SJCRH30 (cell line): ENCODE data around the gene TRIP13. TPM values are rescaled to one million over a fixed set of nuclear protein-coding genes. Genes with fewer than 3 reads are reported as not detected.

ENCODE experiments used
- DNase-seq, 2 experiments: peaks; one replicate each; pipeline ENCODE4 v3.0.0-alpha.2; 2015 to 2020
- H3K27ac ChIP-seq: fragments of 250-450 bp; sonication (Bioruptor Pico); 2 replicates; pipeline ENCODE4 v1.5.1; 2020; ENCODE audit warnings: mild to moderate bottlenecking, moderate library complexity
- H3K27me3 ChIP-seq: fragments of 250-450 bp; sonication (Bioruptor Pico); 2 replicates; pipeline ENCODE4 v1.5.1; 2020; ENCODE audit warnings: mild to moderate bottlenecking, moderate library complexity
- H3K36me3 ChIP-seq: fragments of 250-450 bp; sonication (Bioruptor Pico); 2 replicates; pipeline ENCODE4 v1.5.1; 2020; ENCODE audit warnings: mild to moderate bottlenecking, moderate library complexity
- H3K4me1 ChIP-seq: fragments of 250-450 bp; sonication (Bioruptor Pico); 2 replicates; pipeline ENCODE4 v1.5.1; 2020; ENCODE audit warnings: mild to moderate bottlenecking, moderate library complexity
- H3K4me3 ChIP-seq: fragments of 250-450 bp; sonication (Bioruptor Pico); 2 replicates; pipeline ENCODE4 v1.5.1; 2020; ENCODE audit warnings: mild to moderate bottlenecking, moderate library complexity
- H3K9me3 ChIP-seq: fragments of 250-450 bp; sonication (Bioruptor Pico); replicated peaks from 2 replicates; pipeline ENCODE4 v1.5.1; 2020; ENCODE audit warnings: mild to moderate bottlenecking, moderate library complexity
- total RNA-seq: library from RNA; depleted of rRNA; stranded (reverse); fragments of >200 nt; shearing (Covaris generic); gene quantifications from 2 replicates; pipeline ENCODE4 v1.2.3, GENCODE V29; 2014; rRNA removed

TRIP13 gene
- total RNA-seq, 1 experiment from 2014 or later = 47.5 TPM

DNA sequence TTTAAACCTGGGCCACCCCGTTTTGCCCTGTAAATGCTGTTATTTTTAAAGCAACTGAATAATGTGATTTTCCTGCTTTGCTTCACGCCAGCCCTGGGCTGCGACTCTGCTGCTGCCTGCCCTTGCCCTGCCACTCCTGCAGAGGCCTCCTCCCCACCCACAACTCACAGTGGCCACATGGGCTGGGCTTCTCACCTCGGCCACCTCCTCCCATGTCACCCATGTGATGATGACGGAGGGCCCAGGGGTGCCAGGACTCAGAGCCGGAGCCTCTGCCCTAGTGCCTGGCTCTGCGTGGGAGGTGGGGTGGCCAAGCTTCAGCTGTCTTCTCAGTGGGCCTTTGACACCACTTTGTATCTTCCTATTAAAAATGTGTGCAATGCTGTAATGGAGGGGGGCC, 67.9 kb downstream of the TRIP13 start:
- Histone ChIP-seq H3K27me3 (peaks cover 16% of the 10 kb centered on the region; the same call in 1 of the 2 replicates), H3K4me1 (peaks cover 63% of the 10 kb centered on the region), H3K27ac (no peak overlapping the region)

DNA sequence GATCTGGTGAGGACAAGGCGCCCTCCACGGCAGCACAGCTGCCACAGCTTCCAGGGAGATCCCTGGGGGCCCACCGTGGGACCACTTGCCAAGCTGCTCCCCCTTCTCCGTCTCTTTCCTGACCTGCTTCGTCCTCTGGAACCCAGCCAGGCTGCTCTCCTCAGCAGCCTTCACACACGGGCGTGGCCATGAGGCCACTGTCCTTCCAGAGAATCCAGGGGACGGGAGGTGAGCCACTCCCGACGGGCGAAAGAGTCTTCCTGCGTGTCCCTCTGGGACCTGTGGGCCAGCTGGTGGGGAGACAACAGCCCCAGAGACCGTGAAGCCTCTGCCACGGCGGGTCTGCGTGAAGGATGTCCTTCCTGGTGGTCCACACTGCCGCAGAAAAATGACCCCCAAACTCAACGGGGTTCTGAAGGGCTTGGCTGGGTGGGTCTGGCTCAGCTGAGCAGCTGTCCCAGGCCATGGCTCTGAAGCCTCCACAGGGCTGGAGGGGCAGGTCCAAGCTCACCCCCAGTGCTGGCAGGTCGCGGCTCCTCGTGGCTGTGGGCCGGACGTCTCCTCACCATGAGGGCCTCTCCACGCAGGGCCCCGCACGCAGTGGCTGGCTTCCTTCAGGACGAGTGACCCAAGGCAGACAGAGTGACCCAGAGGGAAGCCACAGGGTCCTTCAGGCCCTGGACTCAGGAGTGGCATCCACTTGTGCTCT, 68.5 kb downstream of the TRIP13 start:
- Histone ChIP-seq H3K9me3 (no peaks in the 10 kb centered on the region), H3K27ac (no peak overlapping the region), H3K36me3 (no peaks in the 10 kb centered on the region), H3K27me3 (peaks cover 20% of the 10 kb centered on the region; the same call in 1 of the 2 replicates), H3K4me1 (peaks cover 59% of the 10 kb centered on the region), H3K4me3 (no peak overlapping the region)
- DNase-seq = peak in 1 of 2 experiments; percentile 27

More for the DNA sequence above, 67.9 kb downstream of the TRIP13 start:
- H3K9me3 ChIP-seq = no peaks in the 10 kb centered on the region
- H3K4me3 ChIP-seq = no peak overlapping the region
- no peak for DNase-seq
- no peaks in the 10 kb centered on the region for H3K36me3 ChIP-seq

DNA sequence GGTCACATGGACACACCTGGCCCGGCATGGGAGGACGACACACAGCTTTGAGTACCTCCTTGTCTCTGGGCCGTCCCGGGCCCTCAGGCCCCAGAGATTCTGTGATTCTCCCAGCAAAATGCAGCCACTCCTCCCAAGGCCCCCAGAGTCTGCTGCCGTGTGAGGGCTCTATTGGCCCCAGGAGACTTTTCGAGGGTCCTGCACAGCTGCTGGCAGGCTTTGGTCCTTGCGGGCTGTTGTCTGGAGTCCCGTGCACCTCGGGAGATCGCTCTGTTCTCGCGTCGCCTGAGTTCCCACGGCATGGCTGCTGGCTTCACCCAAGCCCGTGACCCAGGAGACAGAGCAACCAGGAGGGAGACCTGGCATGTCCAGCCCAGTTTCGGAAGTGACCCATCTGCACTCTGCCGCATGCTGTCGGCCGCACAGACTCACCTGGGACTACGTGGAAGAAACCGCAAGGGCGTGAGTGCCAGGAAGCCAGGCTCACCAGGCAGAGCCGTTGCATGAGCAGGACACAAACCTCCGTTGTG, 69.1 kb downstream of the TRIP13 start:
- H3K4me3 ChIP-seq = no peak overlapping the region
- no peak for DNase-seq
- H3K4me1 ChIP-seq = peaks cover 53% of the 10 kb centered on the region
- H3K27me3 ChIP-seq = peaks cover 21% of the 10 kb centered on the region; the same call in 1 of the 2 replicates
- no peak overlapping the region for H3K27ac ChIP-seq
- H3K36me3 ChIP-seq = no peaks in the 10 kb centered on the region
- no peaks in the 10 kb centered on the region for H3K9me3 ChIP-seq

DNA sequence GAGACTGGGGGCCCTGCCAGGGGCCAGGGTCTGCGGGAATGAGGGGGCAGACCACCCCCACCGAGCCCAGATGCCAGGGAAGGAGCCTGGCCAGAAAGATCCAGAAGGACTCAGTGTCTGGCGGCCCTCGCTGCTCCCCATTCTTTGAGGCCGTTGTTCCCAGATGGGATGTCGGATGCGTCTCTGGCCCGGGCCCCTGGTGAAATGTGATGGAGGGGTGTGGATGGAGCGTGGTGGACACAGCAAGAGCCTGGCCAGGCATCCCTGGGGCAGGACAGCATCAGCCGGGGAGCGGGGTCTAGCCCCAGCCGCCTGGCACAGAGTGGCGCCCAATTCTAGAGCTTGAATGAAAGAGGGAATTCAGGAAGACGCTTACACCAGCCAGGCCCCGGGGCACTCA, 69.7 kb downstream of the TRIP13 start:
- no peak for DNase-seq
- peaks cover 49% of the 10 kb centered on the region for H3K4me1 ChIP-seq
- H3K36me3 ChIP-seq = no peaks in the 10 kb centered on the region
- H3K27ac ChIP-seq = no peak overlapping the region
- H3K9me3 ChIP-seq = no peaks in the 10 kb centered on the region
- no peak overlapping the region for H3K4me3 ChIP-seq
- peaks cover 21% of the 10 kb centered on the region; the same call in 1 of the 2 replicates for H3K27me3 ChIP-seq

DNA sequence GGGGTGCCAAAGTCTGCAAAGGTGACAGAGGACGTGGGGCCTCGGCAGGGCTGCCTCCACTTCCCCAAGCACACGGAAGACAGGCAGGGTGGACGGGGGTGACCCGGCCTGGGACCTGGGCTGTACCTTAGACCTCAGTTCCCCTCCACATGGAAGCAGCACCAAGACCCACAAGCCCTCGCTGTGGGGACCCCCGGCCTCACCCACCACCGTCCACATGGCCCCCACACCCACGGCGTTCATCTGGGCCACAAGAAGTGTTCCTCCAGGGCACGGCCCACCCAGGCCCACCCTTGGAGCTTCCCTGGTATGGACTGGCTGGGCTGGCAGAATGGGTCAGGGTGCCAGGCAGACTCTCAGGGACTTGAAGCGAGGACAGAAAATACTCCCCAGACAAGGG, 70.1 kb downstream of the TRIP13 start:
- no peak overlapping the region for H3K27ac ChIP-seq
- DNase-seq = no peak
- H3K36me3 ChIP-seq = no peaks in the 10 kb centered on the region
- peaks cover 21% of the 10 kb centered on the region; the same call in 1 of the 2 replicates for H3K27me3 ChIP-seq
- peaks cover 45% of the 10 kb centered on the region for H3K4me1 ChIP-seq
- no peak overlapping the region for H3K4me3 ChIP-seq
- H3K9me3 ChIP-seq = no peaks in the 10 kb centered on the region

DNA sequence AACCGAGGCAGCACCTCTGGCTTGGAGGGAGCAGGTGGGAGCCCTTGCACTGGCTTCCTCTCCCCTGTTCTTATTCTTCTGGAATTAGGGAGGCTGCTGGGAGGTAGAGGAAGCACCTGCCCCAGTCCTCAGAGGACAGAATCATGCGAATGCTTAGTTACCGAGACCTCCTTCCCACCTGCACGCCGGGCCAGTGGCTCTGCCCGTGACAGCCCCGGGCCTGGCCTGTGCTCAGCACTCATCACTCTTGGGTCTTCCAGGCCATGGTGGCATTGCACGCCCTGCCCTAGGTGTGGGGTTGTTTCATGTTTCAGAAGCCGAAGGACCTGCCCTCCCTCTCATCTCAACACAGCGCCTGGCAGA, 70.6 kb downstream of the TRIP13 start:
- Histone ChIP-seq H3K27ac (no peak overlapping the region), H3K27me3 (peaks cover 21% of the 10 kb centered on the region; the same call in 1 of the 2 replicates), H3K4me3 (no peak overlapping the region), H3K4me1 (peaks cover 42% of the 10 kb centered on the region), H3K9me3 (no peaks in the 10 kb centered on the region), H3K36me3 (no peaks in the 10 kb centered on the region)
- DNase-seq = no peak

DNA sequence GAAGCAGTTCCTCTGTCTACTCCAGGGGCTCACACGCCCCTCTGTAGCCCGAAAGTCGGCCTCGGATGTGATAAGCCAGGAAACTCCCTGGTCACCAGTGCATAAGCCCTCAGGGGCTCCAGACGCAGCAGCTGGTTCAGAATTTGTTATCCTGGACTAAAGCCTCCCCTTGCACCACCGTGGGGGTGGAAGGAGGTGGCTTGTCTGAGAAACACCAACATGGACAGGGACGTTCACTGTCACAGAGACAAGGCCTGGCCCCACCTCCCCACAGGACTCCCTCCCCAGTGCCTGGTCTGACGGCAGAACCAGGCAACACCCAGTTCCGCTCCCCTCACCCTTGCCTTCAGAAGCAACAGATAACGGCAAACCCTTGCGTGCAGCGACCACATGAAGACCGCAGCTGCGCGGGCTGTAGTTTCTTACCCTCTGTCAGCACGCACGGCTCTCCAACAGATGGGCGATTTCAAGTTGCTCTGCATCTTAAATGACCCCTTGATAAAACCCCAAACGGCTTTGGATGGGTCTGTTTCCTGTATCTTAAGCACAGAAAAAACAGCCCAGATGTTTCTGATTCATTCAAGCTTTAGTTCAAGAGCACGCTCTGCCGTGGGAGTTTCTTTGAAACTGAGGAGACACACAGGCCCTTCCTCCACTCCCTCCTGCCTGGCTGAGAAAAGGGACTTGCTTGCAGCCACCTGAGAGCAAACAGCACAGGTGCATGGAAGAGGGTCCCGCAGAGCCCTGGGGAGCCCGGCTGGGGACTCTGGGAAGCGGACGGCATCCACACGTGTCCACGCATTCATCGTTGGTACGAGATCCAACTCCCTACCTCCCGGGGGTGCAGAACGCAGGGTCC, 71.2 kb downstream of the TRIP13 start:
- no peaks in the 10 kb centered on the region for H3K9me3 ChIP-seq
- H3K27me3 ChIP-seq = peaks cover 21% of the 10 kb centered on the region; the same call in 1 of the 2 replicates
- H3K27ac ChIP-seq = no peak overlapping the region
- H3K4me3 ChIP-seq = no peak overlapping the region
- no peaks in the 10 kb centered on the region for H3K36me3 ChIP-seq
- DNase-seq = peak; percentile 55 to 69
- peaks cover 37% of the 10 kb centered on the region for H3K4me1 ChIP-seq

DNA sequence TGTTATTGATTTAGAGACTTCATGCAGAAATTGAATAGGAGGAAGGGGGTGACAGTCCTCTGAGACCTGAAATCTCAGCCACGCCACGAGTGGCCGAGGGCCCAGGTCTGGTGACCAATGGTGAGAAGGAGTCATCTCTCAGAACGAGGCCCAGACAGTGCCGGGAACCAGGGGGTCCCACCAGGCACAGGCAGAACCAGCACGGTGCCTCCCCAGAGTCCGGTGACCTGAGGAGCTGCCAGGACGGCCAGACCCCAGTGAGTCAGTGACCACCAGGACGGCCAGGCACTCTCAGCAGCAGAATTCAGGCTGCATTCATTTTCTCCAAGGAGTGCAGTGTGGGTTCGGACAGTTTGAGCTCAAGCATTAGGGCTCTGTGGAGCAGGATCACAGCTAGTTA, 72.1 kb downstream of the TRIP13 start:
- Histone ChIP-seq H3K36me3 (no peaks in the 10 kb centered on the region), H3K4me1 (peaks cover 33% of the 10 kb centered on the region), H3K27ac (no peak overlapping the region), H3K9me3 (no peaks in the 10 kb centered on the region), H3K4me3 (no peak overlapping the region), H3K27me3 (peaks cover 21% of the 10 kb centered on the region; the same call in 1 of the 2 replicates)
- DNase-seq = no peak

DNA sequence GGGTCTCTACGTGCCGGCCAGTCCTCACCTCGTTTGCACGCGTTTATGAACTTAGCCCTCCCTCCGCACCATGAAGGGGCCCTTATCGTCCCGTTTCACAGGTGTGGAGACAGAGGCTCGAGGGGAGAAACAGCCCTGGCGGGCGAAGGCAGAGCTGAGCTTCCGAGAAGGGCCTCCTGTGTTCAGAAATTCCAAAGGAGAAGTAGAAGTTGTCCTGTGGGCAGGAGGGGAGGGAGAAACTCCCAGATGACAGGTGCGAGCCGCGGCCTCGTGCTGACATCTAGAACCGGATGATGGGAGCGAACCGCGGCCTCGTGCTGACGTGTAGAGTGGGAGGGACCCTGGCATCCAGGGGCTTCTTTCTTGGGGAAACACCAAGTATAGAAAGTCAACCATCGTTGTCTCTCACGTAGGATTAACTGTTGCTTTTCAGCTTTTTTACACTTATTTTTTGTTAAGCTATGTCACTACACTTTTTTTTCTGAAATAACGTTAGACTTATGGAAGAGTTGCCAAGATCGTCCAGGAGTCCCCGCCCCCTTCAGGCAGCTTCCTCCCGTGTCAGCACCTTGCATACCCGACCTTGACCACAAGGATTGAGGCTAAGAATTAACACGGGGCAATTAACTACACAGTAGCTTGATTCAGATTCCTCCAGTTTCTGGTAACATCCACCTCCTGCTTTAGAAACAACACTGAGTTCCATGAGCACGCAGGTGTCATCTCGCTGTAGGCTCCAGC, 73.1 kb downstream of the TRIP13 start:
- no peak overlapping the region for H3K27ac ChIP-seq
- H3K4me3 ChIP-seq = no peak overlapping the region
- peaks cover 21% of the 10 kb centered on the region; the same call in 1 of the 2 replicates for H3K27me3 ChIP-seq
- H3K36me3 ChIP-seq = no peaks in the 10 kb centered on the region
- peaks cover 27% of the 10 kb centered on the region for H3K4me1 ChIP-seq
- no peaks in the 10 kb centered on the region for H3K9me3 ChIP-seq
- DNase-seq = peak; percentile 29 to 47

DNA sequence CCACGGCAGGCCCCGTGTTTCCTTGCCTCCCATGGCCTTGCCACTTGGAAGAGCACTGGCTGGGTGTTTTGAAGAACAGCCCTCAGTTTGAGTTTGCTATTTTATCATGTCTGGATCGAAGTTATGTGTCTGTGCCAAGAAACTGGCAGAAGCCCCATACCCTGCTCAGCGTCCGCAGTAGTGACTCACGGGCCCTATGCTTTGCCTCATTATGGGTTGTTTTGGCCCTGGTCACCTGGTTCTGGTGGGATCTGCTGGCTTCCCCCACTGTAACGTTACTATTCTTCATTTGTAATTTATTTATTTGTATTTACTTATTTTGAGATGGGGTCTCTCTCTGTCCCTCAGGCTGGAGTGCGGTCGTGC, 73.6 kb downstream of the TRIP13 start:
- Histone ChIP-seq H3K27ac (no peak overlapping the region), H3K9me3 (no peaks in the 10 kb centered on the region), H3K4me3 (no peak overlapping the region), H3K27me3 (peaks cover 16% of the 10 kb centered on the region; the same call in 1 of the 2 replicates), H3K36me3 (no peaks in the 10 kb centered on the region), H3K4me1 (peaks cover 22% of the 10 kb centered on the region)
- DNase-seq = no peak

DNA sequence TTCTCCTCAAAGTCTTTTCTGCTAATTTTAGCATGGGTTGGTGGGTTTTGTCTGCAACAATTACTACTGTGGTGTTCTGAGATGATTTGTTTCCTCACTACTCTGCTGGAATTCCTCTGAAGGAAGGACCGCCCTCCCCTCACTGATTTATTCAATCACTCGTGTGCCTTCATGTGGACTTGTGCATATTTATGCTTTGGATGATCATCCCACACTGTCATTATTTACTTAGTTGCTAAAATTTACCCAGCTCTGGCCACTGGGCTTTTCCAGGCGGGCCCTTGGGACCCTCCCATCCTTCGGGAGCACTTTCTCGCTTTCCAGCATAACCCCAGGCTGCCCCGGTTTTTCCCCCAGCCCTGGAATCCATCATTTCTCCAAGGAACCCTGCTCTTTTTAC, 74.3 kb downstream of the TRIP13 start:
- no peaks in the 10 kb centered on the region for H3K9me3 ChIP-seq
- DNase-seq = no peak

More for the DNA sequence above, 74.3 kb downstream of the TRIP13 start:
- H3K4me1 ChIP-seq = peaks cover 15% of the 10 kb centered on the region
- peaks cover 10% of the 10 kb centered on the region; the same call in 1 of the 2 replicates for H3K27me3 ChIP-seq
- no peak overlapping the region for H3K27ac ChIP-seq
- no peaks in the 10 kb centered on the region for H3K36me3 ChIP-seq
- no peak overlapping the region for H3K4me3 ChIP-seq

Other genes with a start within 250 kb of the TRIP13 start
- 0.03 and 0.04 TPM in 2 replicates for gene TPPP, start 199.5 kb upstream of the TRIP13 start, total RNA-seq
- gene ZDHHC11B, start 108.2 kb upstream of the TRIP13 start, total RNA-seq = 0.22 TPM in 1 of 2 replicates, not detected in the other
- gene ZDHHC11, start 41.9 kb upstream of the TRIP13 start, total RNA-seq = 0.94 and 2.1 TPM in 2 replicates
- 16.9 and 19.9 TPM in 2 replicates for gene BRD9, start 83 bp upstream of the TRIP13 start, total RNA-seq
- not detected in 2 replicates for gene NKD2, start 115.9 kb downstream of the TRIP13 start, total RNA-seq
- 11.5 and 12.0 TPM in 2 replicates for gene SLC12A7, start 219.2 kb downstream of the TRIP13 start, total RNA-seq